ENCODE data around the gene GRIK1.

The GRIK1 gene

DNA sequence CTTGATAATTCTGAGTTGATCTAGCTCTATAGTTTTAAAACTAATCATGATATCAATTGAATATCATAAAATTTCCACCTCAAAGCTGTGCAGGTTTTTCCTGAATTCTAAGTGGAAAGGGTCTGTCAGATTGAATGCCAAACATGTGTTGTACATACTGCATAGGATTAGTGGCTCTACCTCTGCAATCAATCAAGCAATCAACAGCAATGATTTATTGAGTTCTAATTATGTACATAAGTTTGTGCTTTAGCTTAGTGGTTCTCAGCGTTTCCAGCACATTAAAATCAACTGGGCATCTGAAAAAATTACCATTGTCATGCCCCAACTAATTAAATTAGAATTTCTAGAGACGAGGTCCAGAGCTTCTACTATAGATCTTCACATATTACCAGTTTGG is 389.6 kb downstream of the GRIK1 start:
- no peak overlapping the region for H3K27ac ChIP-seq (ENCODE audit: low read depth, low read length)
- H2BK12ac ChIP-seq (ENCODE audit: low read length): no peak overlapping the region
- no peaks in the 10 kb centered on the region for H3K79me1 ChIP-seq (ENCODE audit: low read length)
- H2BK5ac ChIP-seq (ENCODE audit: low read depth, low read length, poor library complexity): no peak overlapping the region
- no peak overlapping the region for H2AK5ac ChIP-seq (ENCODE audit: low read length)
- no peak for DNase-seq
- H3K18ac ChIP-seq (ENCODE audit: low read length): no peak overlapping the region
- H3K9ac ChIP-seq (ENCODE audit: low read length): no peak overlapping the region
- no peak overlapping the region for H3K14ac ChIP-seq (ENCODE audit: low read length)
- WGBS (ENCODE audit: extremely low coverage, insufficient coverage, insufficient read length): no CpG with 5 or more reads among the region's 2 CpGs
- no peak overlapping the region for H2AFZ ChIP-seq (ENCODE audit: insufficient read depth, low read length, poor library complexity)
- H2BK120ac ChIP-seq (ENCODE audit: insufficient read depth, low read length, poor library complexity): no peak overlapping the region
- H4K8ac ChIP-seq (ENCODE audit: low read depth, low read length): no peak overlapping the region
- no peak overlapping the region for H4K12ac ChIP-seq (ENCODE audit: low read depth, low read length)
- H3K9me3 ChIP-seq (ENCODE audit: insufficient read depth, low read depth, low read length): no peaks in the 10 kb centered on the region
- no peak overlapping the region for H3K23ac ChIP-seq (ENCODE audit: low read length)
- H3K4ac ChIP-seq (ENCODE audit: low read depth, low read length): no peak overlapping the region
- H4K91ac ChIP-seq (ENCODE audit: low read depth, low read length): no peak overlapping the region
- H3K36me3 ChIP-seq (ENCODE audit: control insufficient read depth in 1 of 2, insufficient read depth in 2 of 2, low read length in 2 of 2): no peaks in the 10 kb centered on the region
- H3K4me3 ChIP-seq (ENCODE audit: low read depth, low read length): no peak overlapping the region
- H3K79me2 ChIP-seq (ENCODE audit: control insufficient read depth, insufficient read depth, low read length, poor library complexity): no peaks in the 10 kb centered on the region
- no peaks in the 10 kb centered on the region for H3K4me1 ChIP-seq (ENCODE audit: control insufficient read depth in 1 of 2, insufficient read depth in 2 of 2, low read length in 2 of 2)
- H3K4me2 ChIP-seq (ENCODE audit: low read length): no peak overlapping the region
- no peaks in the 10 kb centered on the region for H3K27me3 ChIP-seq (ENCODE audit: insufficient read depth, low read length)

DNA sequence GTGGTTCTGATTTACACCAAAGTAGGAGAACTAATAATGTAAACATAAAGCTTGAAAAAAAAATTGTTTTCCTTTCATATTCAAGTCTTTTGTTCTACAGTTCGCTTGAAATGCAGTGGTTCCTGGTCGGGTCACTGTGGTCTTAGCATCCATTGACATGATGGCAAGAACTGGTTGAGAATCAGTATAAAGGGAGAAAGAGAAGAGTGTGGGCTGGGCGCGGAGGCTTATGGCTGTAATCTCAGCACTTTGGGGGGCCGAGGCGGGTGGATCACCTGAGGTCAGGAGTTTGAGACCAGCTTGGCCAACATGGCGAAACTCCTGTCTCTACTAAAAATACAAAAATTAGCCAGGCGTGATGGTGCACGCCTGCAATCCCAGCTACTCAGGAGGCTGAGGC is 390.2 kb downstream of the GRIK1 start:
- no CpG with 5 or more reads among the region's 9 CpGs for WGBS (ENCODE audit: extremely low coverage, insufficient coverage, insufficient read length)
- H3K14ac ChIP-seq (ENCODE audit: low read length): no peak overlapping the region
- H3K79me2 ChIP-seq (ENCODE audit: control insufficient read depth, insufficient read depth, low read length, poor library complexity): no peaks in the 10 kb centered on the region
- H3K9ac ChIP-seq (ENCODE audit: low read length): no peak overlapping the region
- no peak overlapping the region for H2AK5ac ChIP-seq (ENCODE audit: low read length)
- H3K79me1 ChIP-seq (ENCODE audit: low read length): no peaks in the 10 kb centered on the region
- no peaks in the 10 kb centered on the region for H3K4me1 ChIP-seq (ENCODE audit: control insufficient read depth in 1 of 2, insufficient read depth in 2 of 2, low read length in 2 of 2)
- no peak overlapping the region for H4K91ac ChIP-seq (ENCODE audit: low read depth, low read length)
- H2BK12ac ChIP-seq (ENCODE audit: low read length): no peak overlapping the region
- H4K8ac ChIP-seq (ENCODE audit: low read depth, low read length): no peak overlapping the region
- H3K4me2 ChIP-seq (ENCODE audit: low read length): no peak overlapping the region
- no peak overlapping the region for H3K4ac ChIP-seq (ENCODE audit: low read depth, low read length)
- no peak overlapping the region for H4K12ac ChIP-seq (ENCODE audit: low read depth, low read length)
- H2BK5ac ChIP-seq (ENCODE audit: low read depth, low read length, poor library complexity): no peak overlapping the region
- no peak for DNase-seq
- no peaks in the 10 kb centered on the region for H3K36me3 ChIP-seq (ENCODE audit: control insufficient read depth in 1 of 2, insufficient read depth in 2 of 2, low read length in 2 of 2)
- H2AFZ ChIP-seq (ENCODE audit: insufficient read depth, low read length, poor library complexity): no peak overlapping the region
- no peak overlapping the region for H3K18ac ChIP-seq (ENCODE audit: low read length)
- no peaks in the 10 kb centered on the region for H3K27me3 ChIP-seq (ENCODE audit: insufficient read depth, low read length)
- no peak overlapping the region for H3K27ac ChIP-seq (ENCODE audit: low read depth, low read length)
- no peaks in the 10 kb centered on the region for H3K9me3 ChIP-seq (ENCODE audit: insufficient read depth, low read depth, low read length)
- H2BK120ac ChIP-seq (ENCODE audit: insufficient read depth, low read length, poor library complexity): no peak overlapping the region
- H3K23ac ChIP-seq (ENCODE audit: low read length): no peak overlapping the region
- H3K4me3 ChIP-seq (ENCODE audit: low read depth, low read length): no peak overlapping the region

DNA sequence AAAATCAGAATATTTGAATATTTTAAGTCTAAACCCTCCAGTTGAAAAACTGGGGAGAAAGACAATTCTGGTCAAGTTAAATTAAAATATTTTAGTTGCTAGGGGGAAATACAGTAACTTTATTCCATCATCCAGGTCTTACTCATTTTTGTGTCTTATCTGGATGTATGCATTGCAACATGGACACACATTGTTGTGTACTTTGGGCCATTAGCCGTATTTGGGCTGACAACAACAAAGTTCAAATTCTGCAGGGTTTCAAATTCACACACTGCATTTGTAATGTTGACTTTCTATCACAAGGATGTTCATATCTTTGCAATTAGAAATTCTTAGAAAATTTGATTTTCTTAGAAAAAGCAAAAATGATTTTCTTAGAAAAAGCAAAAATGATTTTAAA is 391.8 kb downstream of the GRIK1 start:
- no peak overlapping the region for H3K9ac ChIP-seq (ENCODE audit: low read length)
- no peak overlapping the region for H3K4me3 ChIP-seq (ENCODE audit: low read depth, low read length)
- H4K12ac ChIP-seq (ENCODE audit: low read depth, low read length): no peak overlapping the region
- H3K27me3 ChIP-seq (ENCODE audit: insufficient read depth, low read length): no peaks in the 10 kb centered on the region
- no peaks in the 10 kb centered on the region for H3K79me1 ChIP-seq (ENCODE audit: low read length)
- no peak overlapping the region for H3K23ac ChIP-seq (ENCODE audit: low read length)
- no peak overlapping the region for H3K27ac ChIP-seq (ENCODE audit: low read depth, low read length)
- H4K91ac ChIP-seq (ENCODE audit: low read depth, low read length): no peak overlapping the region
- no peak overlapping the region for H3K14ac ChIP-seq (ENCODE audit: low read length)
- H3K18ac ChIP-seq (ENCODE audit: low read length): no peak overlapping the region
- no peak overlapping the region for H2AFZ ChIP-seq (ENCODE audit: insufficient read depth, low read length, poor library complexity)
- H4K8ac ChIP-seq (ENCODE audit: low read depth, low read length): no peak overlapping the region
- no peak overlapping the region for H3K4ac ChIP-seq (ENCODE audit: low read depth, low read length)
- H3K4me2 ChIP-seq (ENCODE audit: low read length): no peak overlapping the region
- WGBS (ENCODE audit: extremely low coverage, insufficient coverage, insufficient read length): no CpG with 5 or more reads among the region's 1 CpG
- no peaks in the 10 kb centered on the region for H3K36me3 ChIP-seq (ENCODE audit: control insufficient read depth in 1 of 2, insufficient read depth in 2 of 2, low read length in 2 of 2)
- H2BK12ac ChIP-seq (ENCODE audit: low read length): no peak overlapping the region
- H2AK5ac ChIP-seq (ENCODE audit: low read length): no peak overlapping the region
- no peak for DNase-seq
- no peaks in the 10 kb centered on the region for H3K9me3 ChIP-seq (ENCODE audit: insufficient read depth, low read depth, low read length)
- no peak overlapping the region for H2BK120ac ChIP-seq (ENCODE audit: insufficient read depth, low read length, poor library complexity)
- H3K79me2 ChIP-seq (ENCODE audit: control insufficient read depth, insufficient read depth, low read length, poor library complexity): no peaks in the 10 kb centered on the region
- no peaks in the 10 kb centered on the region for H3K4me1 ChIP-seq (ENCODE audit: control insufficient read depth in 1 of 2, insufficient read depth in 2 of 2, low read length in 2 of 2)
- H2BK5ac ChIP-seq (ENCODE audit: low read depth, low read length, poor library complexity): no peak overlapping the region

DNA sequence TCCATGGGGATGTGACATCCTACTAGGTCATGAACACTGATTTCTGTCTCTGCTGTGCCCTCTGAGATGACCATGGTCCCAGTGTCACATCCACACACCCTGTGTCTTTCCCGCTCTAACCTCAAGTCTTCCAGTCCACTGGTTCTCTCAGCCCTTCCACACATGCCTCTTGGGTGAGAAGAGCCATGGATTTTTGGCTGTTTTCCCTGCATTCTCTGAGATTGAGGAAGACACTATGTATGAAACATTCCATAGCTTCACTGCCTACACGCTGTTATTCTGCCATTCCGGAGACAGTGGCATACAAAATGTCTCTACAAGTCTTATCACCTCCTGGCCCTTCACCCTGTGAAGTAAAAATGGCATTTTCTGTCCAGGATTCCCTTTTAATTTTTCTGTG is 393.7 kb downstream of the GRIK1 start:
- Histone ChIP-seq H2AFZ (ENCODE audit: insufficient read depth, low read length, poor library complexity) (no peak overlapping the region), H3K36me3 (ENCODE audit: control insufficient read depth in 1 of 2, insufficient read depth in 2 of 2, low read length in 2 of 2) (no peaks in the 10 kb centered on the region), H4K12ac (ENCODE audit: low read depth, low read length) (no peak overlapping the region), H3K4me2 (ENCODE audit: low read length) (no peak overlapping the region), H3K9ac (ENCODE audit: low read length) (no peak overlapping the region), H3K79me1 (ENCODE audit: low read length) (no peaks in the 10 kb centered on the region), H2AK5ac (ENCODE audit: low read length) (no peak overlapping the region), H2BK5ac (ENCODE audit: low read depth, low read length, poor library complexity) (no peak overlapping the region), H3K4ac (ENCODE audit: low read depth, low read length) (no peak overlapping the region), H2BK12ac (ENCODE audit: low read length) (no peak overlapping the region), H3K27me3 (ENCODE audit: insufficient read depth, low read length) (no peaks in the 10 kb centered on the region), H4K8ac (ENCODE audit: low read depth, low read length) (no peak overlapping the region), H3K79me2 (ENCODE audit: control insufficient read depth, insufficient read depth, low read length, poor library complexity) (no peaks in the 10 kb centered on the region), H2BK120ac (ENCODE audit: insufficient read depth, low read length, poor library complexity) (no peak overlapping the region), H3K23ac (ENCODE audit: low read length) (no peak overlapping the region), H3K4me3 (ENCODE audit: low read depth, low read length) (no peak overlapping the region), H3K18ac (ENCODE audit: low read length) (no peak overlapping the region), H4K91ac (ENCODE audit: low read depth, low read length) (no peak overlapping the region), H3K9me3 (ENCODE audit: insufficient read depth, low read depth, low read length) (no peaks in the 10 kb centered on the region), H3K14ac (ENCODE audit: low read length) (no peak overlapping the region), H3K4me1 (ENCODE audit: control insufficient read depth in 1 of 2, insufficient read depth in 2 of 2, low read length in 2 of 2) (no peaks in the 10 kb centered on the region), H3K27ac (ENCODE audit: low read depth, low read length) (no peak overlapping the region)
- no CpG with 5 or more reads among the region's 3 CpGs for WGBS (ENCODE audit: extremely low coverage, insufficient coverage, insufficient read length)
- no peak for DNase-seq

Data from trophoblast cell (in vitro differentiated cells and primary cell).